Ishikawa (cell line): ENCODE data around the gene KLHL26.
A peak's percentile ranks its signal among the peaks of the same experiment; 100 is the strongest.

Source experiments
- CEBPB ChIP-seq: IDR thresholded peaks from 2 replicates; pipeline ENCODE4 v1.6.1; 2012
- CREB1 ChIP-seq: IDR thresholded peaks from 2 replicates; pipeline ENCODE4 v1.6.1; 2012; ENCODE audit warnings: low read depth
- EGR1 ChIP-seq: IDR thresholded peaks from 2 replicates; pipeline ENCODE4 v1.6.1; 2012
- EP300 ChIP-seq: IDR thresholded peaks from 2 replicates; pipeline ENCODE4 v1.6.1; 2012; ENCODE audit warnings: borderline replicate concordance
- FOXM1 ChIP-seq: IDR thresholded peaks from 2 replicates; pipeline ENCODE4 v1.6.1; 2012; ENCODE audit warnings: low read depth, borderline replicate concordance
- NFIC ChIP-seq: IDR thresholded peaks from 2 replicates; pipeline ENCODE4 v1.6.1; 2012
- RAD21 ChIP-seq: IDR thresholded peaks from 2 replicates; pipeline ENCODE4 v1.6.1; 2012; ENCODE audit warnings: low read depth
- TAF1 ChIP-seq: IDR thresholded peaks from 2 replicates; pipeline ENCODE4 v1.6.1; 2012; ENCODE audit warnings: low read depth, mild to moderate bottlenecking
- TCF12 ChIP-seq: IDR thresholded peaks from 2 replicates; pipeline ENCODE4 v1.6.1; 2012; ENCODE audit warnings: low read depth
- TEAD4 ChIP-seq: IDR thresholded peaks from 2 replicates; pipeline ENCODE4 v1.6.1; 2012
- YY1 ChIP-seq: IDR thresholded peaks from 2 replicates; pipeline ENCODE4 v1.6.1; 2012; ENCODE audit warnings: low read depth
- ZBTB7A ChIP-seq: IDR thresholded peaks from 2 replicates; pipeline ENCODE4 v1.6.1; 2012; ENCODE audit warnings: low read depth
- TF ChIP-seq, protein P1 (sequence below): IDR thresholded peaks from 2 replicates; pipeline ENCODE4 v1.6.1; 2012; ENCODE audit warnings: low read depth, mild to moderate bottlenecking
- TF ChIP-seq, protein P2 (sequence below): IDR thresholded peaks from 2 replicates; pipeline ENCODE4 v1.6.1; 2012
- TF ChIP-seq, protein P3 (sequence below): IDR thresholded peaks from 2 replicates; pipeline ENCODE4 v1.6.1; 2012

The KLHL26 gene

DNA sequence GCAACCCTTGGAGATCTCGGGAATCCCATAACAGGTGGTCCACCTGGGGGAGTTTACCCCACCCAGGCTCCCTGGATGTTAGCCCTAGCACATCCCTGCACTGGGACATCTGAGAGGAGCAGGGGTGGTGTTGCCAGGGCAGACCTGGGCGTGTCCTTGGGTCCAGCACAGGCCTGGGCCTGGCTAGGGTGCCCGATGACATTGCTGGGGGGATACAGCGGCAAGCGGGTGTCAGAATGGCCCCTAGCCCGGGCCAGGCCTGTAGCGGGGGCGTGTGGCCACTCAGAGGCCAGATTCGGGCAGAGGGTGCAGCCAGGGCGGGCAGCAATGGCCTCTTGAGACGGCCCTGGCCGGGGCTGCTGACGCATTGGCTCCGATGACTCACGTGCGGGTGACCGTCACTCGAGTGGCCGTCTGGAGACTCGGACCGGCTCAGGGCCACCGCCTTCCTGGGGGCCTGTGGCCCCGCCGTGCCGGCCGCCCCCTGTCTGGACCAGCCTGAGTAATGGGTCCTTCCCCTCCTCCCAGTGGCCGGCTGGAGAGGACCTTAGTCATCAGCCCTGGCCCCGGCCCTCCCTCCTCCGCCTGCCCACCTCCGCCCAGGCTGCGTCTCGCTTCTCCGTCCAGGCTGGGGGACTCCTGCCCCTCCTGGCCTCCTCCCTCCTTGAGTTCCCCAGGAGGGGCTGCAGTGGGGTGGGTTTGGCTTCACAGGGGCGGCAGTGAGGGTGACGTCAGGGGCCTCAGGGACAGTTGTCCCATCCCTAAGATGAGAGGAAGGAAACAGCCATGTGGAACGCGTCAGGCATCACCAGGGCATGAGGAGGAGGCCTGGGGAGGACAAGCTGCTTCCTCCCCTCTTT, 23.5 kb downstream of the KLHL26 start:
- no peak for TF ChIP-seq TAF1
- no peak for TF ChIP-seq CREB1
- TF ChIP-seq EGR1 = no peak
- no peak for TF ChIP-seq TEAD4
- TF ChIP-seq TCF12 = no peak
- TF ChIP-seq YY1 = no peak
- no peak for TF ChIP-seq ZBTB7A
- TF ChIP-seq, protein P1, sequence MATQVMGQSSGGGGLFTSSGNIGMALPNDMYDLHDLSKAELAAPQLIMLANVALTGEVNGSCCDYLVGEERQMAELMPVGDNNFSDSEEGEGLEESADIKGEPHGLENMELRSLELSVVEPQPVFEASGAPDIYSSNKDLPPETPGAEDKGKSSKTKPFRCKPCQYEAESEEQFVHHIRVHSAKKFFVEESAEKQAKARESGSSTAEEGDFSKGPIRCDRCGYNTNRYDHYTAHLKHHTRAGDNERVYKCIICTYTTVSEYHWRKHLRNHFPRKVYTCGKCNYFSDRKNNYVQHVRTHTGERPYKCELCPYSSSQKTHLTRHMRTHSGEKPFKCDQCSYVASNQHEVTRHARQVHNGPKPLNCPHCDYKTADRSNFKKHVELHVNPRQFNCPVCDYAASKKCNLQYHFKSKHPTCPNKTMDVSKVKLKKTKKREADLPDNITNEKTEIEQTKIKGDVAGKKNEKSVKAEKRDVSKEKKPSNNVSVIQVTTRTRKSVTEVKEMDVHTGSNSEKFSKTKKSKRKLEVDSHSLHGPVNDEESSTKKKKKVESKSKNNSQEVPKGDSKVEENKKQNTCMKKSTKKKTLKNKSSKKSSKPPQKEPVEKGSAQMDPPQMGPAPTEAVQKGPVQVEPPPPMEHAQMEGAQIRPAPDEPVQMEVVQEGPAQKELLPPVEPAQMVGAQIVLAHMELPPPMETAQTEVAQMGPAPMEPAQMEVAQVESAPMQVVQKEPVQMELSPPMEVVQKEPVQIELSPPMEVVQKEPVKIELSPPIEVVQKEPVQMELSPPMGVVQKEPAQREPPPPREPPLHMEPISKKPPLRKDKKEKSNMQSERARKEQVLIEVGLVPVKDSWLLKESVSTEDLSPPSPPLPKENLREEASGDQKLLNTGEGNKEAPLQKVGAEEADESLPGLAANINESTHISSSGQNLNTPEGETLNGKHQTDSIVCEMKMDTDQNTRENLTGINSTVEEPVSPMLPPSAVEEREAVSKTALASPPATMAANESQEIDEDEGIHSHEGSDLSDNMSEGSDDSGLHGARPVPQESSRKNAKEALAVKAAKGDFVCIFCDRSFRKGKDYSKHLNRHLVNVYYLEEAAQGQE = no peak
- no peak for TF ChIP-seq FOXM1
- TF ChIP-seq CEBPB = no peak

DNA sequence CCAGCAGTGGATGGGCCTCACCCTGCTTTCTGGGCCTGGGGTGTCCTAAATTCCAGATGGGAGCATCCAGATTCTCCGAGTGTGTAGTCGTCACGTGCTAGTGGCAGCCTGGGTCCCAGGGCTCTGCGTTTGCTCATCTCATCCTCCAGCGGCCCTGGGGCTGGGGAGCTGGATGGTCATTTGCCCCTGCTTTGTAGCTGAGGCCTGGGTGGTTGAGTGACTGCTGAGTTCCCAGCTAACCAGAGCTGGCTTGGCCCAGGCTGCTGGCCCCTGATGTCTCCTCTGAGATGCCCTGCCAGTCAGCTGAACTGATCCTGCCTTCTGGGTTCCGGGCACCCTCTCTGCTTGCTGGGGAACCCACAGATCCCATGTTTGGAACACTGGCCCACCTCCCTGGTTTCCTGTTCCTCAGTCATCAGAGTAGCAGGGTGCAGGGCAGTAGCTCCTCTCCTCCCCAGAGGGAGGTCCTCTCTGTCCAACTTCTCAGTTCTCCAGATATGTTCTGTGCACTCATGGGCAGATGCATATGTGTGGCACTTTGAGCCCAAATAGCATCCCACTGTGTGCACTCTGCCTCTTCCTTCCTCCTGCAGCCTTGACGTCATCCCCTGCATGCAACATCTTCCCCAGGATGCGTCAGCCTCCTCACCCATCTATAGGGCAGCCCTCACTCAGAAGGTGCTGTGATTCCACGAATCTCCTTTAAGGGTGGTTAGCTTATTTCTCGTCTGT, 24.3 kb downstream of the KLHL26 start:
- TF ChIP-seq TAF1 (no peak), FOXM1 (no peak), CREB1 (no peak), ZBTB7A (no peak), CEBPB (no peak), RAD21 (no peak), NFIC (no peak)
- TF ChIP-seq, protein P2, sequence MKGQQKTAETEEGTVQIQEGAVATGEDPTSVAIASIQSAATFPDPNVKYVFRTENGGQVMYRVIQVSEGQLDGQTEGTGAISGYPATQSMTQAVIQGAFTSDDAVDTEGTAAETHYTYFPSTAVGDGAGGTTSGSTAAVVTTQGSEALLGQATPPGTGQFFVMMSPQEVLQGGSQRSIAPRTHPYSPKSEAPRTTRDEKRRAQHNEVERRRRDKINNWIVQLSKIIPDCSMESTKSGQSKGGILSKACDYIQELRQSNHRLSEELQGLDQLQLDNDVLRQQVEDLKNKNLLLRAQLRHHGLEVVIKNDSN = no peak

DNA sequence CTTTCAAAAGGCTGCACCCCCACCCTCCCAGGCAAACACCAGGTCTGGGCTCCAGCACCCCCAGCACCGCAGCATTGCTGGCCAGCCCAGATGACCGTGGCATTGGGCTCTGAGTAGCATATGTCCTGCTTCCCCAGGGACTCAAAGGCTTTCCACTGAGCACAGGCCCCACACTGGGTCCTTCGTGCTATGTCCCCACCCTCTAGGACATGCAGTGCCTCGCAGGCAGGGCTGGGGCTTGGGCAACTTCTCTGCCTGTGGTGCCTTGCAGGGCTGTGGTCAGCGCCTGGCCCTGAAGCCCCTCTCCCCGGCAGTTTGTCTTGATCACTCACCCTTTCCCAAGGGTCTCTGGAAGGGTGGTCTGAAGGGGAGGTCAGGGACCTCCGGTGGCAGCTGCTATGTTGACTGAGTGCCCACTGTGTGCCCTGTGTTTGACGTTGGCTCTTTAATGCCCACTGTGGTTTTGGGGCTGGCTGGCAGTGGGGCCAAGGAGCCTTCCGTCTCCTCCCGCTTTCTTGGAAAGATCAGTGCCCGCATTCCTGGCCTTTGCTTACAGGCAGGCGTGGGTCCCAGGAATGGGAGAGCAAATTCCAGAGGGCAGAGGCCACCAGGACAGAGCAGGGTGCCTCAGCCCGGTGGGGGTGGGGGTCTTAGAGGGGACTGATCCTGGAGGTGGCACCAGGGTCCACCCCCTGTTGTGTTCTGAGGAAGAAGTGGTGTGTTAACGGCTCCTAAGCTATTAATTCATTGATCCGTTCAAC, 26.3 kb downstream of the KLHL26 start:
- no peak for TF ChIP-seq ZBTB7A
- TF ChIP-seq FOXM1 = no peak
- TF ChIP-seq TEAD4 = peak; percentile 50
- no peak for TF ChIP-seq EGR1

DNA sequence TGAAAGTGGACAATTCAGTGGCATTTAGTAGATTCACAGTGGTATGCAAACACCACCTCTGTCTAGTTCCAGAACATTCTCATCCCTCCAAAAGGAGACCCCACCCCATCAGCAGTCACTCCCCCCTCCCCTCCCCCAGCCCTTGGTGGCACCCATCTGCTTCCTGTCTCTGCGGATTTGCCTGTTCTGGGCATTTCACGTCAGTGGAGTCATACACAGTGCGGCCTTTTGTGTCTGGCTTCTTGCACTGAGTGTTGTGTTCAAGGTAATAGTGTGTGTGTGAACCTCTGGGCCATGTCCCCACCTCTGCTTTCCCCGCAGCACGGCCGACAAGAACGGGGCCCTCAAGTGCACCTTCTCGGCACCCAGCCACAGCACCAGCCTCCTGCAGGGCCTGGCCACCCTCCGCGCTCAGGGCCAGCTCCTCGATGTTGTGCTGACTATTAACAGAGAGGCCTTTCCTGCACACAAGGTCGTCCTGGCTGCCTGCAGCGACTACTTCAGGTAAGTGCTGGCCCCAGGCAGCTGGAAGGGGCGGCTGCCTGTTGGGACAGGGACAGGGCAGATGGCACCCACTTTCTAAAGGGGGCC, 27.2 kb downstream of the KLHL26 start:
- TF ChIP-seq YY1 (no peak), RAD21 (no peak), ZBTB7A (no peak), EGR1 (no peak), EP300 (no peak), CREB1 (no peak), NFIC (no peak), TCF12 (no peak), TEAD4 (no peak)
- TF ChIP-seq, protein P2 = no peak

DNA sequence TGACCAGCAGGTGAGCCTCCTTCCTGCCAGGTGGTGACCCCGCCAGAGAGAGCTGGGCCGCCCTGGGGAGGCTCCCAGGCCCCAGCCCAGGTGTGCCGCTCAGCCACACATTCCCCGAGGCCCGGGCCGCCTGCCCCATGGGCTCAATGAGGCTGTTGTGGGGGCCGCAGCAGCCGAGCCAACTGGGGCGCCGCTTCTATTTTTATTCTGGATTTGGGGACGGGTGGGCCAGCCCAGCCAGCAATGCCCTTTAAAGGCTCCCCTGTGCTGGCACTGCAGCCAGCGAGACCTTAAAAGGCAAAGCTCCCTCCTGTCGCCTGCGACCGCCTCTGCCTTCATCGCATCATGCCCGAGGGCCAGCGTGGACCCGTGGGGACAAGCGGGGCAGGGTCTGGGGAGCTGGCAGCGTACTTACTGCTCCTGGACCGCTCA, 29.0 kb downstream of the KLHL26 start:
- TF ChIP-seq CEBPB (no peak), TCF12 (no peak), TEAD4 (no peak), YY1 (no peak), ZBTB7A (no peak), RAD21 (no peak), EP300 (no peak), FOXM1 (no peak), CREB1 (no peak), TAF1 (no peak), EGR1 (no peak), NFIC (no peak)
- TF ChIP-seq, protein P1 = no peak
- TF ChIP-seq, protein P3, sequence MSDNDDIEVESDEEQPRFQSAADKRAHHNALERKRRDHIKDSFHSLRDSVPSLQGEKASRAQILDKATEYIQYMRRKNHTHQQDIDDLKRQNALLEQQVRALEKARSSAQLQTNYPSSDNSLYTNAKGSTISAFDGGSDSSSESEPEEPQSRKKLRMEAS = no peak
- TF ChIP-seq, protein P2 = no peak
